Dermis microvascular lymphatic vessel endothelial cell (primary cell): Measurements from ENCODE around the gene ANKRD13B. TPM values are rescaled to one million over a fixed set of nuclear protein-coding genes. Genes with fewer than 3 reads are reported as not detected.

Experiments
- DNase-seq, 2 donors: peaks; one replicate each; pipeline versions ENCODE4 v3.0.0 to v3.0.0-alpha.2; 2010; ENCODE audit warnings: low read depth in 2 of 2
- total RNA-seq: library from RNA; depleted of rRNA; stranded (reverse); fragments of >200 nt; gene quantifications from 2 replicates; pipeline ENCODE4 v1.2.1, GENCODE V29; 2014

The ANKRD13B gene
- total RNA-seq, 1 donor from 2014 or later, result 3.5 TPM

DNA sequence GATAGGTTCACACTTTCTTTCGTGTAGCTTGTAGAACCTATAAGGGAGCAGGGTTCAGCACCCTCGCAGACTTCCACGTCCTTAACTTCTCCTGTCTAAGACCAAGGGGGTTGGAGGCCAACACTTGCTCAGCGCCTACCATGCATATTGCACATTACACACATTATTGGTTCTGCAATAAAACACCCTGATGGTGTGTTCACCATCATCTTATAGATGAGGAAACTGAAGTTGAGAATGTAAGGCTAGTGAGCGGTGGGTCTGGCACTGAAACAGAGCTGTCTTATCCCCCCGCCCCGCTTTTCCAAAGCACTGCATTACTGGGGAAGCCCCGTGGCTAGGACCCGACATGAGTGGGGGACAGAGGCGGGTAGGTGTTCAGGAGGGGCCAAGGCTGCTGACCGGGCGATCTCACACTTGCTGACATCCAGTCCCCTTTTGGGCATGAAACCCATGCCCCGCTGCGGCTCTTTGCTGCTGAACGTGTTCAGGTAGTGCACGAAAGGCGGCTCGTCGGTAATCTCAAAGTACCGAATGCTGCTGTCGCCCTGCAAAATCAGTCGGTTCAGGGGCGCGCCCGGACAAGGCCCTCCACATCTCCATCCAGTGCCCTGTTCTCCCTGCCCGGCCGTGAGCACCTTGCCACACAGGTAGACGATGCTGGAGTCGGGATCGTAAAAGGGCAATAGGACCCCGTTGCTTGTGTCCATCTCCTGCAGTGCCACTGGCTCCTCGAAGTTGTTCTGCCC, 23.5 kb downstream of the ANKRD13B start:
- DNase-seq, result no peak

GRCh38 chr17:29617125-29617480, 24.2 kb downstream of the ANKRD13B start:
- peak; percentile 75 to 89 for DNase-seq

- DNase-seq, result peak; percentile 23 to 77
Observed at GRCh38 chr17:29617481-29618271, 24.7 kb downstream of the ANKRD13B start.

DNA sequence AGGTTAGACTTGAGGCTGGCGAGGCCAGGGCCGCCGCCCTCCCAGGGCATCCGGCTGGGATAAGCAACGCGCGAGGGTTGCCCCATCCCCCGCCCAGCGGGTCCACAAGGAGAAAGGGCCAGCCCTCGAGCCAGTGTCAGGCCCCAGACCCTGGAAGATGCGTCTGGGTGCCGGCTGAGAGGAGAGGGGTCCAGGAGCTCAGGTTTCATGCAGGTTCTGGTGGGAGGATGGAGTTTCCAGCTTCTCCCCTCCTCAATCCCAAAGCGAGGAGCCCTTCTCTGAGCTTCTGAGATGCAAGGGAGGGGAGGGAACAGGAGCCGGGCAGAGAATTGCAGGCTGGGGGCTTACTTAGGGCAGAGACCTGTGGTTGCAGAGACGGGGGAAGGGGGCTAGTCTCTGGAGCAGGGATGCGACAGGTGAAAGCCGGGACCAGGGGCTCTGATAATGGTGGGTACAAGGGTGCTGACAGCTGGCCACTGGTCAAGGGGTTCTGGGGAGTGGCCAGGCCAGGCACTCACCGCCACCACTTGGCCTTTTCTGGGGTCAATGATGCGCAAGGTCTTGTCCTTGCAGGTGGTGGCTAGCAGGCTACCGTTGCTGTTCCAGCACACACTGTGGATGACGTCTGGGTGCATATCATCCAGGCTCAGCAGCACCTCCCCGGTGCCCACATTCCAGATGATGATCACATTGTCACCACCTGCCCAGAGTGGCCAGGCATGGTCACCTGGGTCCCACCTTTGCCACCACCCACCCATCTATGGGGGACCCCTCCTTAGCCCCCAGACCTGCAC, 25.5 kb downstream of the ANKRD13B start:
- no peak for DNase-seq

GRCh38 chr17:29619251-29619650, 26.3 kb downstream of the ANKRD13B start:
- DNase-seq, result peak in 1 of 2 donors; percentile 49

GRCh38 chr17:29620271-29620670, 27.3 kb downstream of the ANKRD13B start:
- no peak for DNase-seq

- DNase-seq, result no peak
Observed at GRCh38 chr17:29620779-29621500, 28.0 kb downstream of the ANKRD13B start.

DNA sequence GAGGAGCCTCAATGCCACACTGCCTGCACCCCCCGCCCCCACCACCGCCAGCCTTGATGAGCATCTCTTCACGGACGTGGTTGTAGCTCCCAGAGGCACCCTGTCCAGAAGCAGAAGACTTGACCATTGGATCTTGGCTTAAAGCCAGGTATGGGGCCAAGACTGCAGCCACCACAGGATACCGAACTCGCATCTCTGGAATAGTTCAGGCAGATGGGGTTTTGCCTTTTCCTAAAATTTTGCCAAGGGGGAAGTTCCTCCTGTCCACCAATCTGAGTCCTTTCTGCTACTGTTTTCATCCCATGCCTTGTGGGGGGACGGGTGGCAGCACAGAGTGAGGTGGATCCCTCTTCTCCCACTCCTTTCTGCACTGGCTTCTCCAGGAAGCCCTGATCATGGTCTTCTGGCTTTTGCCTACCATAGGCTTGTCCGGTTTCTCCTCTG, 28.8 kb downstream of the ANKRD13B start:
- DNase-seq, result no peak

DNA sequence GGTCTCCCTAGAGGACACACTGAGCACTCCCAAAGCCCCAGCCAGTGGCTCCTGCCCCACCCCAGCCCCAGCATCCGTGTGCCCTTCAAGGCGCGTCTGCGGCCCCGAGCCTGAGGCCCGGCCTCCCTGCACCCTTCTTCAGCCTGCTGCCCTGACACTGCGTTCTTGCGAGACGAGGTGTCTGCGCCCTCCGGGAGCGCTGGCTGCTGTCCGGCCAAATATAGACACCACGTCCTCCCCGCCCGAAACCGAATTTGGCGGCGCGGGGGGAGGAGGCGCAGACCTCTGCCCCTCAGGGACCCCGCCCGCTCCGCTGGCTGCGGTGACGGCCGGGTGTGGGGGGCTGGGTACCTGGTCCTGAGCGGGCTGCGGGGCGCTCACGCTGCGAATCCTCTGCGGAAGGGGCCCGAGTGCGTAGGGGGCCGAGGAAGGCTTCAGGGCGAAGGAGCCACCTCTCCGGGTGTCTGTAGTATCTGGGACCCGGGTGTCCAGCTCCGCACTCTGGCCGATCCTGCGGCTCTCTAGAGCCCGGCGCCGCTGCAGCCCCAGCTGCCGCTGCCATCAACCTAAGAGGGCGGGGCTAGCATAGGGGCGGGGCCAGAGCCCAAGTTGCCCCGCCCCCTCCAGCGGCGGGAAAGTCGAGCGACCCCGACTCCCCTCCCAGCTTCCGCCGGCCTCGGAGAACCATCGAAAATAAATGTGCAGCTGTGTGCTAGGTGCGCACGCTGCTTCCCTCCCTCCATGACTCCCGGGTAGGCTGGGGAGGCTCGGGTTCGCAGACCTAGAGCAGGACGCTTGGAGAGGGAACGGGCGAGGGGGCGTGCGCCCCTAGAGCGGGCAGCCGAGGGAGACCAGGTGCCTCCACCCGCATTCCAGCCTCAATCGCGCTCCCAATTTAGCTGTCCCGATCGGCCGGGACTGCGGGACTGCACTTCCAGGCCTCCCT, 29.7 kb downstream of the ANKRD13B start, which contains the start of gene CORO6:
CORO6 (minus strand) TSS at position 576 of the 946 bp plus-strand sequence. CDS start 1,491 bp downstream, outside the sequence.
- peak in 1 of 2 donors; percentile 53 for DNase-seq

DNA sequence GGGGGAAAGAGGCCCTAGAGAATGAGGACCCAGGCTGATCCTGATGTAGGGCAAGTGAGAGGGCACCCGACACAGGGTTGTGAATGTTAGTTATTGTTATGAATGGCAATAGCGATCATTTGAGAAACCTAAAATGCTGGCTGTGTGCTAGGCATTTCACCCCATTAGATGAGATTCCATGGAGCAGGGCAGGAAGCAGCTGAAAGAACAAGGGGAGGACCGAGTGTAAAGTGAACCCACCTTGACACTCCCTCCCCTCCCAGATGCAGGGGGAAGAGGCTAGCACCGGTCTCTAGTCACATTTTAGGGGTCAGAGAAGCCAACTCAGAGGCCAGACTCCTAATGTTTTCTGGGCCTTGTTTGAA, 30.3 kb downstream of the ANKRD13B start:
- DNase-seq, result no peak

DNA sequence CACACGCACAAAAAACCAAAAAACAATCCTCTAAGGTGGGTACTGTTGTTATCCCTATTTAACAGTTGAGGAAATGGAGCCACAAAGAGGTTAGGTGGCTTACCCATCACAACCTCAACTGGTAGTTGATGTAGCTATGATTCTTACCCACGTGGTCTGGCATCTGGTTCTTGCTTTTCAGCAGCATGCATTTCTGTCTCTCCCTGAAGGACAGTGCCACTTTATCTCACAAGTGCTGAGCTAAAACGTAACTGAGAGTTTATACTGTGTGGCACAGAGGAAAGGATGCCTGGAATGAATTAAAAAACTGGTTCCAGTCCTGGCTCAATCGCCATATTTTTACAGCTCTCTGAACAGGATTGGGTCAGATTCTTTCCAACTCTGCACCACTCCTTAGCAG, 31.7 kb downstream of the ANKRD13B start:
- DNase-seq, result no peak

DNA sequence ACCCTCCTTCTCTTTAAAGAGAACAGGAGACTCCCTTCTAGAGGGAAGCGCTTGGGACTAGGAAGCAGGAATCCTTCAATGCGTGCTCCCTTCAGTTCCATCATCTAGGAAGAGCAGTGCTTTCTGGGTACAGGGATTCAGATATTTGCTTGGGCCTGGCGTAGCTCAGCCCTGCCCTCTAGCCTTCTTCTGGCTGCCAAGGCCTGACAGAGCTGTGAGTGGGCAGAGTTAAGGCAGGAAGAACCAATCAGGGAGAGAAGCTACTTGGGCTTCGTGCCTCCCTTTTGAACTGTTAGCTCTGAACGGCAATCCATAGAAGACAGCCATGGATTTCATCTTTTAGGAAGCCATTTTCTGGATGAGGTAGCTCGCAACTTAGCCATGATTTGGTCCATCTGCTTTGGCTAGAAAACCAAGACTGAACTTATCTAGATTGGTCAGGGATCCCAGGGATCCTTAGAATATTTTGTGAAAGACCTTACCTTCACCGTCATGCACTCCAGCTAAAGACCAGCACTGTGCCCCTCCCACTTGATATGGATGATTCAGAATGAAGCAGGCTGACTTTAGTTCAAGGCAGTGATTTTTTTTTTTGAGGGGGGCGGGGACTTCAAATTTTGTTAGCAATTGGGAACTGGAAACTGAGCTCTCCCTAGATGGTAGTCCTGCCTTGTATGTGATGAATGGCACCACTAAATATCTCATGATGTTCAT, 32.3 kb downstream of the ANKRD13B start:
- no peak for DNase-seq

- DNase-seq, result no peak
Observed at GRCh38 chr17:29627951-29628350, 35.0 kb downstream of the ANKRD13B start.

- no peak for DNase-seq
Observed at GRCh38 chr17:29628644-29629043, 35.7 kb downstream of the ANKRD13B start.

DNA sequence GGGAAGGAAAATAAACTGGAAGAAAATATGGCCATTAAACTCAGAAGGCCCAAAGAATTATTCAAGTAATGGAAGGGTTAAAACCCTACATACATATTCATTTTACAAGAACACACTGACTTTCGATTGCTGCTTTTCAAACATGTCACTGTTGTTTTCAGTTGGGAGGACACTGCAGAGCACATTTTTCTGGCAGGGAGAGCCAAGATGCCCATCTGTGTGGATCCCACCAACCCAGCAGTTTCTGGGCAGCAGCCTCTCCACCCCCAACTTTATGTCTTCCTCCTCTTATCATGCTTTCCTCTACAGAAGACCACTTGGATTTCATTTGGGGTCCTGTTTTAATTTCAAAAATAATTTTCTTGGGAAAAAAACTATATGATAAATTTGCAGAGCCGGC, 36.9 kb downstream of the ANKRD13B start:
- no peak for DNase-seq

- no peak for DNase-seq
Observed at GRCh38 chr17:29630630-29631193, 37.8 kb downstream of the ANKRD13B start.

DNA sequence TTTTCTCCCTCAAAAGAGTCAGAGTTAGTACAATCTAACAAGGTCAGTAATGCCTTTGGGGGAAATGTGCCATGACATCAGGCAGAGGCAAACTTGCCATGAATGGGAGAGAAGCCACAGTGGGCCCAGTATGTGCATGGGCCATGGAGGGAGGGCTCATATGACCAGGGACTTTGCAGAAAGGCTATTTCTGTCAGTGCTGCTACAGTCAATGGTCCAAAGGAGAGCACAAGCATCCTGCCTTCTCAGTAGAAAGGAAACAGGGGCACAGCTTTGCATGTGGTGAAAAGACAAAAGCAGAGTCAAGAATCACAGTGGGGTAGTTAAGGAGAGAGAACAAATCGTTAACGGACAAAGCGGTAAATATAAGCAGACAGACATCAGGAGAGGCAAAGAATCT, 41.0 kb downstream of the ANKRD13B start:
- no peak for DNase-seq

- DNase-seq, result peak in 1 of 2 donors; percentile 88
Observed at GRCh38 chr17:29640413-29640812, 47.5 kb downstream of the ANKRD13B start.
